22Rv1 (cell line): ENCODE measurements around the gene PUS10.
A peak's percentile ranks its signal among the peaks of the same experiment; 100 is the strongest.

Experiments used
- H3K27ac ChIP-seq: fragments of 450-650 bp; 2 replicates; pipeline ENCODE4 v1.5.1; 2017
- CTCF ChIP-seq: fragments of 450-650 bp; IDR thresholded peaks from 2 replicates; pipeline ENCODE4 v1.5.1; 2017; ENCODE audit warnings: mild to moderate bottlenecking
- ZFX ChIP-seq: fragments of 450-650 bp; IDR thresholded peaks from 2 replicates; pipeline ENCODE4 v1.6.1; 2017; ENCODE audit warnings: antibody characterized with exemption, borderline replicate concordance

The PUS10 gene

GRCh38 chr2:61009355-61009754 is 8.7 kb downstream of the PUS10 start:
- TF ChIP-seq ZFX = no peak
- TF ChIP-seq CTCF = no peak
- no peak overlapping the region for H3K27ac ChIP-seq

GRCh38 chr2:61006486-61007105 is 11.5 kb downstream of the PUS10 start:
- no peak overlapping the region for H3K27ac ChIP-seq
- TF ChIP-seq CTCF (no peak), ZFX (no peak)

- TF ChIP-seq CTCF (no peak), ZFX (no peak)
- no peak overlapping the region for H3K27ac ChIP-seq
Measured at GRCh38 chr2:61005736-61006135, 12.3 kb downstream of the PUS10 start.

- no peak overlapping the region for H3K27ac ChIP-seq
- no peak for TF ChIP-seq ZFX
- TF ChIP-seq CTCF = peak; percentile 77
Measured at GRCh38 chr2:60998628-60999545, 19.2 kb downstream of the PUS10 start.

GRCh38 chr2:60994131-60994530 is 23.9 kb downstream of the PUS10 start:
- no peak overlapping the region for H3K27ac ChIP-seq
- TF ChIP-seq CTCF = no peak
- TF ChIP-seq ZFX = no peak

- H3K27ac ChIP-seq = no peak overlapping the region
- TF ChIP-seq ZFX (no peak), CTCF (no peak)
Measured at GRCh38 chr2:60992985-60993392, 25.1 kb downstream of the PUS10 start.

GRCh38 chr2:60991644-60992043 is 26.4 kb downstream of the PUS10 start:
- no peak for TF ChIP-seq CTCF
- no peak for TF ChIP-seq ZFX

More at GRCh38 chr2:60991644-60992043, 26.4 kb downstream of the PUS10 start:
- no peak overlapping the region for H3K27ac ChIP-seq
